Epithelial cell of proximal tubule (primary cell): ENCODE data around the gene AKAP10. TPM values are rescaled to one million over a fixed set of nuclear protein-coding genes. Genes with fewer than 3 reads are reported as not detected.
"Not testable (repeated sequence)": the region's sequence is repeated elsewhere in the genome, so short reads cannot be mapped to it uniquely, and the experiment has no call there.

Experiments
- DNase-seq: peaks from one replicate; pipeline ENCODE4 v3.0.0-alpha.2; 2011; ENCODE audit warnings: low read depth
- H3K4me3 ChIP-seq: 2 replicates; pipeline ENCODE4 v1.5.1; 2011; ENCODE audit warnings: low read depth, mild to moderate bottlenecking, low read length
- total RNA-seq: library from RNA; depleted of rRNA; stranded (reverse); fragments of >200 nt; gene quantifications from 2 replicates; pipeline ENCODE4 v1.2.3, GENCODE V29; 2015
- TF ChIP-seq, protein P1 (sequence below): conservative IDR thresholded peaks from 2 replicates; pipeline ENCODE4 v1.5.1; 2012; ENCODE audit warnings: low read depth, mild to moderate bottlenecking, low read length

AKAP10 gene
- total RNA-seq, 1 donor from 2014 or later = 11.3 TPM

DNA sequence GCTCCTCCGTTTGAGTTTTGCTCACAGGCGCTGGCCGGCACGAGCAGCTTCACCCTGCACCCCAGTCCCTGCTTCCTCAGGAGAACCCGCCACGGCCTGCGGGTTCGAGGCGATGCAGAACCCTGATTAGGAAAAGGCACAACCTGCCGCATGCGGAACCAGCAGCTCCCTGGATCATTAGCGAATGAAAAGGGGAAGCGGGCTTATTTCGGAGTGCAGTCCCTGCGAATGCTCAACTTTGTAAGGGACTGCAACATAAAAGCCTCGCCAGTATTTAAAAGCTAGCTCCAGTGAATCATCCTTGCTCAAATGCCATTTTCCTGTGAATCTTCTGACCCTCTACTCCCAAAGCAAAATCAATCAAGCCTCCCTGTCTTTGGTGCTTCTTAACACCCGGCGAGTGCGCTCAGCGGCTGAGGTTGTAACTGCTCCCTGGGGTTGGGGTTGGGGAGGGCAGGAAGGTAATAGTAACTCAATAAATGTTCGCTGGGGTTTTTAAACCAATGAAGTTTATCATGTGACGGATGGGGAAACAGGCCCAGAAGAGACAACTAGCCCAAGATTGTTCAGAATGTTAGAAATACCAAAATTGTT is 678 bp upstream of the AKAP10 start:
- no peak for DNase-seq
- H3K4me3 ChIP-seq = peak overlapping the region; percentile 96
- TF ChIP-seq, protein P1, sequence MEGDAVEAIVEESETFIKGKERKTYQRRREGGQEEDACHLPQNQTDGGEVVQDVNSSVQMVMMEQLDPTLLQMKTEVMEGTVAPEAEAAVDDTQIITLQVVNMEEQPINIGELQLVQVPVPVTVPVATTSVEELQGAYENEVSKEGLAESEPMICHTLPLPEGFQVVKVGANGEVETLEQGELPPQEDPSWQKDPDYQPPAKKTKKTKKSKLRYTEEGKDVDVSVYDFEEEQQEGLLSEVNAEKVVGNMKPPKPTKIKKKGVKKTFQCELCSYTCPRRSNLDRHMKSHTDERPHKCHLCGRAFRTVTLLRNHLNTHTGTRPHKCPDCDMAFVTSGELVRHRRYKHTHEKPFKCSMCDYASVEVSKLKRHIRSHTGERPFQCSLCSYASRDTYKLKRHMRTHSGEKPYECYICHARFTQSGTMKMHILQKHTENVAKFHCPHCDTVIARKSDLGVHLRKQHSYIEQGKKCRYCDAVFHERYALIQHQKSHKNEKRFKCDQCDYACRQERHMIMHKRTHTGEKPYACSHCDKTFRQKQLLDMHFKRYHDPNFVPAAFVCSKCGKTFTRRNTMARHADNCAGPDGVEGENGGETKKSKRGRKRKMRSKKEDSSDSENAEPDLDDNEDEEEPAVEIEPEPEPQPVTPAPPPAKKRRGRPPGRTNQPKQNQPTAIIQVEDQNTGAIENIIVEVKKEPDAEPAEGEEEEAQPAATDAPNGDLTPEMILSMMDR = no peak

DNA sequence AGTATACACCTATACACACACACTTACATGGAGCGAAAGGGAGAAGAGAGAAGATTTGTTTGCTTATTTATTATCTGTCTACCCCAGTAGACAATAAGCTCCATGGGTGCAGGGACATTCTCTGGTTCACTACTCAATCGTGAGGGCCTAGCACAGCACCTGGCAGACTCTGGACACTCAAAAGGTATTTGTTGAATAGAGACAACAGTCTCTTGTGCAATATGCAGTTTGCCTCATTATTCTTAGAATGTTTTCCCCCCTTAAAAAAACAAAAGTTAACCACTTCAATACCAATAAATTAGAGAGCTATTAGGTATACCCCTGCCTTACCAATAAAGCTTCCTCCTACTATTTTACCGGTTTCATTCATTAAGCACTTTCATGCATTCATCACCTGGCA is 2.0 kb downstream of the AKAP10 start:
- H3K4me3 ChIP-seq = no peak overlapping the region
- TF ChIP-seq, protein P1 = no peak
- DNase-seq = no peak

DNA sequence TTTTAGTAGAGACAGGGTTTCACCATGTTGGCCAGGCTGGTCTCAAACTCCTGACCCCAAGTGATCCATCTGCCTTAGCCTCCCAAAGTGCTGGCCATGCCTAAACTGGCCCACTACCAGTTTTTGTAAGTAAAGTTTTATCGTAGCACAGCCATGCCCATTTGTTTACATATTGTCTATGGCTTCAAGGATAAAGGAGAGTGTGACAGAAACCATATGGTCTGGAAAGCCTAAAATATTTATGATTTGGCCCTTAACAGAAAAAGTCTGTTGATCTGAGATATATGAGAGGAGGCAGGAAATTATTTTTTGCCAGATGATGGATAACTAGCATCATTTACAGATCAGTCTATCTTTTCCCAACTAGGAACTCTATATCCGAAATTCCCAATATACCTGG is 4.5 kb downstream of the AKAP10 start:
- no peak overlapping the region for H3K4me3 ChIP-seq
- no peak for DNase-seq
- TF ChIP-seq, protein P1 = no peak

DNA sequence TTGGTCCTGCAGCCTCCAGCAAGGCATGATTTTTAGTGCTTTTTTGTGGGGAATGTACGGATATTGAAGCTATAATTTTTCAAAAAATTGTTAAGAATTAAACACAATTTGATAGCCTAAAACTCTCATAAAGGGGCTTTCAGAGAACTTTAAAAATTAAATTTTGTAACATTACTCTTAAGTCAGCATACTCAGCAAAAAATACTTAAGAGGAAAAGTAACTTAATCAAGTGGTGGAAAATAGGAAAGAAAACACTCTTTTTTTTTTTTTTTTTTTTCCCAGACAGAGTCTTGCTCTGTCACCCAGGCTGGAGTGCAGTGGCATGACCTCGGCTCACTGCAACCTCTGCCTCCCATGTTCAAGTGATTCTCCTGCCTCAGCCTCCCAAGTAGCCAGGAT is 14.7 kb downstream of the AKAP10 start:
- H3K4me3 ChIP-seq, DNase-seq: not testable (repeated sequence)

DNA sequence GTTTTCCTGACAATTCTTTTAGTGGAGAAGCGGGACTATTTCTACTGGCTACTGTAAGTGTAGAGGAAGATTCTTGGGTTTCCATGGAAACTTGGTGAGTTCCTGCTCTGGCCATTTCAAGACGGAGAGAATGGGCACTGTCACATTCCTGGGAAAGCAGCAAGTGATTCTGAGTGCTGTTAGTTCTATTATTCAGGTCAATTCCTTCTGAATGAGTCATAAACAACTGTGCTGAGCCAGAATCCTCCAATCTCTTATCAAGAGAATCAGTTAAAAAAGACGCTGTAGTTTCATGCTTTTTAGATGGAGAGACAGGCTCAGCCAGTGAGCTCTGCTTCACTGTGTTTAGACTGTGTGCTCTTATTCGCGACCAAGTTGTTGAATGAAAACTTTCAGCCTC is 19.6 kb downstream of the AKAP10 start:
- peak; percentile 72 for DNase-seq
- TF ChIP-seq, protein P1 = no peak
- no peak overlapping the region for H3K4me3 ChIP-seq

DNA sequence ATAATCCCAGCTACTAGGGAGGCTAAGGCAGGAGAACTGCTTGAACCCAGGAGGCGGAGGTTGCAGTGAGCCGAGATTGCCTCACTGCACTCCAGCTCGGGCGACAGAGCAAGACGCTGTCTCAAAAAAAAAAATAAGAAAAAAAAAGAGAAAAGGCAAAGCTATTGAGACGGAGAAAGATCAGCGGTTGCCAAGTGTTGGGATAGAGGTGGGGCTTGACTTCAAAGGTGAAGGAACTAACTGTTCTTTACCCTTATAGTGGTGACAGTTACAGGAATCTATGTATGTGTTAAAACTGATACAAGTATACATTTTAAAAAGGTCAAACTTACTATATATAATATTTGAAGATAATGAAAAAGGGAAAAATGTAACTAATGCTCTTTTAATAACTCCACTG is 22.5 kb downstream of the AKAP10 start:
- TF ChIP-seq, protein P1 = no peak

DNA sequence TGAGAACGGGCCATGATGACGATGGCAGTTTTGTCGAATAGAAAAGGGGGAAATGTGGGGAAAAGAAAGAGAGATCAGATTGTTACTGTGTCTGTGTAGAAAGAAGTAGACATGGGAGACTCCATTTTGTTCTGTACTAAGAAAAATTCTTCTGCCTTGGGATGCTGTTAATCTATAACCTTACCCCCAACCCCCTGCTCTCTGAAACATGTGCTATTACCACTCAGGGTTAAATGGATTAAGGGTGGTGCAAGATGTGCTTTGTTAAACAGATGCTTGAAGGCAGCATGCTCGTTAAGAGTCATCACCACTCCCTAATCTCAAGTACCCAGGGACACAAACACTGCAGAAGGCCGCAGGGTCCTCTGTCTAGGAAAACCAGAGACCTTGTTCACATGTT is 26.2 kb downstream of the AKAP10 start:
- DNase-seq, H3K4me3 ChIP-seq: not testable (repeated sequence)

More for the DNA sequence above, 22.5 kb downstream of the AKAP10 start:
- no peak overlapping the region for H3K4me3 ChIP-seq
- DNase-seq = no peak

DNA sequence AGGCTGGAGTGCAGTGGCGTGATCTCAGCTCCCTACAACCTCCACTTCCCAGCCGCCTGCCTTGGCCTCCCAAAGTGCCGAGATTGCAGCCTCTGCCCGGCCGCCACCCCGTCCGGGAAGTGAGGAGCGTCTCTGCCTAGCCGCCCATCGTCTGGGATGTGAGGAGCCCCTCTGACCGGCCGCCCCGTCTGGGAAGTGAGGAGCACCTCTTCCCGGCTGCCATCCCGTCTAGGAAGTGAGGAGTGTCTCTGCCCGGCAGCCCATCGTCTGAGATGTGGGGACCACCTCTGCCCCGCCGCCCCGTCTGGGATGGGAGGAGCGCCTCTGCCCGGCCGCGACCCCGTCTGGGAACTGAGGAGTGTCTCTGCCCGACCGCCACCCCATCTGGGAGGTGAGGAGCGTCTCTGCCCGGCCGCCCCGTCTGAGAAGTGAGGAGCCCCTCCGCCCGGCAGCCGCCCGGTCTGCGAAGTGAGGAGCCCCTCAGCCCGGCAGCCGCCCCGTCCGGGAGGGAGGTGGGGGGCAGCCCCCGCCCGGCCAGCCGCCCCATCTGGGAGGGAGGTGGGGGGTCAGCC is 26.9 kb downstream of the AKAP10 start:
- DNase-seq, H3K4me3 ChIP-seq: not testable (repeated sequence)
